ENCODE data around the gene RBM10.

RBM10 gene

GRCh38 chrX:47233333-47234113, 88.5 kb downstream of the RBM10 start:
- peak; percentile 83 for DNase-seq (ENCODE audit: low read depth in 2 of 2)

GRCh38 chrX:47234583-47234982, 89.6 kb downstream of the RBM10 start:
- DNase-seq (ENCODE audit: low read depth in 2 of 2) = no peak

- DNase-seq (ENCODE audit: low read depth in 2 of 2) = no peak
These were observed 90.7 kb downstream of the RBM10 start for GRCh38 chrX:47235691-47236103.

All from stimulated activated CD8-positive, alpha-beta memory T cell treated with anti-CD3 and anti-CD28 coated beads, Interleukin-2, amount 100 ng/mL, for 48 hours (primary cell).